Measurements from ENCODE around the gene RCBTB1. TPM values are rescaled to one million over a fixed set of nuclear protein-coding genes. Genes with fewer than 3 reads are reported as not detected.

Gene RCBTB1
- total RNA-seq, 1 donor from 2014 or later, result 20.6 TPM

GRCh38 chr13:49563516-49563915, 21.8 kb downstream of the RCBTB1 start:
- Mint-ChIP-seq H3K36me3 (ENCODE audit: low read depth) (peaks cover 16% of the 10 kb centered on the region), H3K4me3 (ENCODE audit: unreplicated experiment) (no peak overlapping the region), H3K27me3 (ENCODE audit: low read depth) (no peaks in the 10 kb centered on the region), H3K9me3 (ENCODE audit: low read depth) (no peaks in the 10 kb centered on the region), H3K27ac (ENCODE audit: unreplicated experiment) (no peak overlapping the region), H3K4me1 (ENCODE audit: low read depth) (peaks cover 13% of the 10 kb centered on the region)
- no peak for TF ChIP-seq CTCF (IDR thresholded peaks at IDR 0.05)
- no peak for DNase-seq (ENCODE audit: low spot score)

- no peak for TF ChIP-seq CTCF (IDR thresholded peaks at IDR 0.05)
- H3K4me1 Mint-ChIP-seq (ENCODE audit: low read depth), result peaks cover 13% of the 10 kb centered on the region
- no peak overlapping the region for H3K4me3 Mint-ChIP-seq (ENCODE audit: unreplicated experiment)
- no peaks in the 10 kb centered on the region for H3K9me3 Mint-ChIP-seq (ENCODE audit: low read depth)
- H3K36me3 Mint-ChIP-seq (ENCODE audit: low read depth), result peaks cover 13% of the 10 kb centered on the region
- DNase-seq (ENCODE audit: low spot score), result no peak
- H3K27ac Mint-ChIP-seq (ENCODE audit: unreplicated experiment), result no peak overlapping the region
- H3K27me3 Mint-ChIP-seq (ENCODE audit: low read depth), result no peaks in the 10 kb centered on the region
These were observed 24.3 kb downstream of the RCBTB1 start for GRCh38 chr13:49561062-49561410.

GRCh38 chr13:49560270-49561061, 24.9 kb downstream of the RCBTB1 start:
- Mint-ChIP-seq H3K4me3 (ENCODE audit: unreplicated experiment) (no peak overlapping the region), H3K4me1 (ENCODE audit: low read depth) (peaks cover 13% of the 10 kb centered on the region), H3K9me3 (ENCODE audit: low read depth) (no peaks in the 10 kb centered on the region), H3K27me3 (ENCODE audit: low read depth) (no peaks in the 10 kb centered on the region), H3K27ac (ENCODE audit: unreplicated experiment) (no peak overlapping the region), H3K36me3 (ENCODE audit: low read depth) (peaks cover 13% of the 10 kb centered on the region)
- no peak for DNase-seq (ENCODE audit: low spot score)
- TF ChIP-seq CTCF (IDR thresholded peaks at IDR 0.05), result peak; percentile 51

GRCh38 chr13:49559006-49559405, 26.4 kb downstream of the RCBTB1 start:
- Mint-ChIP-seq H3K36me3 (ENCODE audit: low read depth) (peaks cover 15% of the 10 kb centered on the region), H3K4me1 (ENCODE audit: low read depth) (peaks cover 13% of the 10 kb centered on the region), H3K4me3 (ENCODE audit: unreplicated experiment) (no peak overlapping the region), H3K27me3 (ENCODE audit: low read depth) (no peaks in the 10 kb centered on the region), H3K9me3 (ENCODE audit: low read depth) (no peaks in the 10 kb centered on the region), H3K27ac (ENCODE audit: unreplicated experiment) (no peak overlapping the region)
- TF ChIP-seq CTCF (IDR thresholded peaks at IDR 0.05), result no peak
- no peak for DNase-seq (ENCODE audit: low spot score)

GRCh38 chr13:49554387-49554786, 31.0 kb downstream of the RCBTB1 start:
- no peak for TF ChIP-seq CTCF (IDR thresholded peaks at IDR 0.05)
- H3K27ac Mint-ChIP-seq (ENCODE audit: unreplicated experiment), result no peak overlapping the region
- no peaks in the 10 kb centered on the region for H3K4me1 Mint-ChIP-seq (ENCODE audit: low read depth)
- H3K36me3 Mint-ChIP-seq (ENCODE audit: low read depth), result peaks cover 30% of the 10 kb centered on the region
- no peaks in the 10 kb centered on the region for H3K9me3 Mint-ChIP-seq (ENCODE audit: low read depth)
- no peak overlapping the region for H3K4me3 Mint-ChIP-seq (ENCODE audit: unreplicated experiment)
- no peak for DNase-seq (ENCODE audit: low spot score)
- no peaks in the 10 kb centered on the region for H3K27me3 Mint-ChIP-seq (ENCODE audit: low read depth)
